Measurements from ENCODE around the gene NTMT1.

- TF ChIP-seq POLR2AphosphoS5 (IDR thresholded peaks at IDR 0.05; ENCODE audit: low read depth, low read length) (no peak), POLR2A (IDR thresholded peaks at IDR 0.05; ENCODE audit: low read depth, low read length) (no peak), TAF1 (IDR thresholded peaks at IDR 0.05; ENCODE audit: low read depth, low read length) (no peak), SPI1 (IDR thresholded peaks at IDR 0.05; ENCODE audit: low read depth, low read length) (no peak), PAX5 (IDR thresholded peaks at IDR 0.05; ENCODE audit: insufficient read depth, low read length, severe bottlenecking) (no peak), POU2F2 (IDR thresholded peaks at IDR 0.05; ENCODE audit: low read depth, low read length) (no peak)
Measured at GRCh38 chr9:129676287-129676686, 50.3 kb downstream of the NTMT1 start.
